Measurements from ENCODE around the gene GTF2IRD1.

DNA sequence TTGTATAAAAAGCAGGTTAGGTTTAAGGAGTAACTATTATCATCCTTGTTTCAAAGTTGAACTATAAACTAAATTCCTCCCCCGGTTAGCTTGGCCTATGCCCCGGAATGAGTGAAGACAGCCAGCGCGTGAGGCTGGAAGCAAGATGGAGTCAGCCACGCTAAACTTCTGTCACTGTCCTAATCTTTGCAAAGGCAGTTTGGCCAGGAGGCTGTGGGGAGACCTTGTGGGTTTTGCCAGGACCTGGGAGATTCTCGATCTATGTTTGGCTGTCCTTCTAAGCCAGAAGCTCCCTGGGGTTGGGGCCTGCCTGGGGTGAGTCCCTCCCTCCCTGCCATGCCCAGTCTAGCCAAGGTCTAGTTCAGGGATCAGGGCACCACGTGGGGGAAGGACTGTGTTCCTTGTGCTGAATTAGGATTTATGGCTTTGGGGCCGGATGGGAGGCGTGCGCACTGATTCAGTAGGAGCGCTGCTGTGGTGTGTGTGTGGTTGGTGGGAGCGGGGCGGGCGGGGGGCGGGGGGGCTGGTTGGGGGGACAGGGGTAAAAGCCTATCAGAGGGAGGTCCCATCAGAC, 871 bp upstream of the GTF2IRD1 start:
- TF ChIP-seq, protein P1, sequence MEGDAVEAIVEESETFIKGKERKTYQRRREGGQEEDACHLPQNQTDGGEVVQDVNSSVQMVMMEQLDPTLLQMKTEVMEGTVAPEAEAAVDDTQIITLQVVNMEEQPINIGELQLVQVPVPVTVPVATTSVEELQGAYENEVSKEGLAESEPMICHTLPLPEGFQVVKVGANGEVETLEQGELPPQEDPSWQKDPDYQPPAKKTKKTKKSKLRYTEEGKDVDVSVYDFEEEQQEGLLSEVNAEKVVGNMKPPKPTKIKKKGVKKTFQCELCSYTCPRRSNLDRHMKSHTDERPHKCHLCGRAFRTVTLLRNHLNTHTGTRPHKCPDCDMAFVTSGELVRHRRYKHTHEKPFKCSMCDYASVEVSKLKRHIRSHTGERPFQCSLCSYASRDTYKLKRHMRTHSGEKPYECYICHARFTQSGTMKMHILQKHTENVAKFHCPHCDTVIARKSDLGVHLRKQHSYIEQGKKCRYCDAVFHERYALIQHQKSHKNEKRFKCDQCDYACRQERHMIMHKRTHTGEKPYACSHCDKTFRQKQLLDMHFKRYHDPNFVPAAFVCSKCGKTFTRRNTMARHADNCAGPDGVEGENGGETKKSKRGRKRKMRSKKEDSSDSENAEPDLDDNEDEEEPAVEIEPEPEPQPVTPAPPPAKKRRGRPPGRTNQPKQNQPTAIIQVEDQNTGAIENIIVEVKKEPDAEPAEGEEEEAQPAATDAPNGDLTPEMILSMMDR (IDR thresholded peaks at IDR 0.05): no peak
- 0 out of 2 replicates have a peak, but pooled peaks have one; percentile 15 for TF ChIP-seq SIN3A (IDR thresholded peaks at IDR 0.05; ENCODE audit: borderline replicate concordance, insufficient read depth, low read depth, low read length)
